ENCODE data around the gene CNPY4. TPM values are rescaled to one million over a fixed set of nuclear protein-coding genes. Genes with fewer than 3 reads are reported as not detected.

Gene CNPY4
- polyA plus RNA-seq (ENCODE audit: insufficient read length in 4 of 4), result 10 to 100 TPM; 33.9 to 51.6 (median 46.0) TPM

- DNase-seq (ENCODE audit: low read depth in 4 of 4, low spot score in 2 of 4), result peak; percentile 91 to 96 (median 93)
Measured at GRCh38 chr7:100119072-100119969, at the start of gene CNPY4, which contains the start of gene TAF6. Gene CNPY4, plus strand, starts transcription at chr7:100119634. Its CDS starts 111 bp downstream, at chr7:100119745. Gene TAF6, minus strand, starts transcription at chr7:100119358. Its CDS starts 5,149 bp downstream, at chr7:100114209.

DNA sequence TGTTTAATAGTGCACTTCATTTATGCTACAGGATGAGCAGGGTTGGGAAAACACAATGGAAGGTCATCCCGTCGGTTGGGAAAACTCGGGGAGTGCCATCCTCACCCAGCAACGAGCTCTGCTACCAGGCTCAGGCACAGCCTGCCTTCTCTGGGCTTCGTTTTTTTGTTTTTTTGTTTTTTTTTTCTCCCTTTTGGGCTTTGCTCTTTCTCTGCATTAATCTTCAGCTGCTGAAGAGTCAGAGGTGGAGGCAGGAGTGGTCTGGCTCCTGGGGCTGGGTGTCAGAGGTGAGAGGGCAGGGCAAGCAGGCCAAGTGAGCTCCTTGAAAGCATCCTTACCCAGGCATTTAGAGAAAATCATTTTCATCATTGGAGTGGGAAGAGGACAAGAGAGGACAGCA is 49.4 kb upstream of the CNPY4 start:
- no peak for DNase-seq (ENCODE audit: low read depth in 4 of 4, low spot score in 2 of 4)

GRCh38 chr7:100071018-100071723 is 48.3 kb upstream of the CNPY4 start:
- DNase-seq (ENCODE audit: low read depth in 4 of 4, low spot score in 2 of 4), result no peak

DNA sequence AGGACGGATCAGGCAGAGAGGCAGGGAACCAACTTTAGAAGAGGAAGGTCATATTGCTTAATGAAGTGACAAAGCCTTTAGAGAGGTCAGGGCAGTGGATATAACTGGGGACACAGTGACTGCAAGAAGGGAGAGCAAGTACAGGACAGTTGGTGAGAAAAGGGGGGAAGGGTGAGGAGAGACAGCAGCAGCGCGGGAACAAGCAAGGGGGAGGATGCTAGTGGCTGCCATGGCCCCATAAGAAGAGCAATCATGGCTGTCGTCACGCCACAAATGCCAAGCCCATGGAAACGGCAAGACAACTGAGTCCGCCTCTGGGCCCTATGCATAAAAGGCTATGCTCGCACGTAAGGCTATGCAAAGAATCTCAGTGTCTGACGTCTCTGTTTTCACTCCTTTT is 47.0 kb upstream of the CNPY4 start:
- no peak for DNase-seq (ENCODE audit: low read depth in 4 of 4, low spot score in 2 of 4)

DNA sequence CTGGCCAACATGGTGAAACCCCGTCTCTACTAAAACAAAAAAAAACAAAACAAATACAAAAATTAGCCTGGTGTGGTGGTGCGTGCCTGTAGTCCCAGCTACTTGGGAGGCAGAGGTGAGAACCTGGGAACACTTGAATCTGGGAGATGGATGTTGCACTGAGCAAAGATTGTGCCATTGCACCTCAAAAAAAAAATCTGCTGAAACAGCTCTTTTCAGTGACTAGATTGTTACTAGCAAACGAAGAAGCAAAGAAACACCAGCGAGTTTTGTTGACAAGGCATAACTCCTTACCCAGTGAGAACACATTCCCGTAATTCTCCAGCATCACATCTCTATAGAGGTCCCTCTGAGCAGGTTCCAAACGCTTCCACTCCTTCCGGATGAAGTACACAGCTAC is 44.6 kb upstream of the CNPY4 start:
- no peak for DNase-seq (ENCODE audit: low read depth in 4 of 4, low spot score in 2 of 4)

DNA sequence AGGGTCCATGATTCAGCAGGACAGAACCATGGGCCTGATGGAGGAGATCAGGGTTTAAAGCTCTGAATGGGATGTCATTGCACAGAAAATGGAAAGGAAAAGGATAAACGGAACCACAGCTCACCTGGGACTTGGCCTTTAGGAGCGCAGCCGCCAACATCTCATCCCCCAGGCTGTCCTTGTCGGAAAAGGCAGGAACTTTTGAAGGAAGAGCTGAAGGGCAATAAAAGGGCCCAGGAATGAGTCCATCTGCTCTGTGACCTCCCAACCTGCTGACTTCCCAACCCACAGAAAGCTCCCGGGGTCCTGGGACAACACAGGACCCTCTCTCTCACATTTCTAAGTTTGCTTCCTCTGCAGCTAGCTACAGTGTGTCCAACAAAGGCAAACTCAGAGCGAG is 44.0 kb upstream of the CNPY4 start:
- DNase-seq (ENCODE audit: low read depth in 4 of 4, low spot score in 2 of 4), result no peak

DNA sequence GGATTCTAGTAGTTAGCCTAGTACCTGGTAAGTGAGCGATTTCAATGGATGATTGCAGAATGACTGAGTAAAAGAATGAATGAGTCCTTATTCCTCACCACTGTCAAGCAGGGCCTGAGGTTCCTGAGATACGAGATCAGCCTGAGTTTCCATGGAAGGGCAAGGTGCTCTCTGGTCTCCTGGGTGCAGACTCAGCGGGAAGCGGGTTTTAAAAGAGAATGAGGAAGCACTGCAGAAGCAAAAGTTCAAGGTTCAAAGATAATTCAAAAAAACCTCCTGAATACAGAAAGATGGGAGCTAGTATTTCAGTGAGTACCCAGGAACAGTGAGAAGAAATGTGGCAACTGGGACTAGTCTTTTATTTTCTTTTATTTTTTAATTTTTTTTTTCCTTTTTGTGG is 42.2 kb upstream of the CNPY4 start:
- no peak for DNase-seq (ENCODE audit: low read depth in 4 of 4, low spot score in 2 of 4)

DNA sequence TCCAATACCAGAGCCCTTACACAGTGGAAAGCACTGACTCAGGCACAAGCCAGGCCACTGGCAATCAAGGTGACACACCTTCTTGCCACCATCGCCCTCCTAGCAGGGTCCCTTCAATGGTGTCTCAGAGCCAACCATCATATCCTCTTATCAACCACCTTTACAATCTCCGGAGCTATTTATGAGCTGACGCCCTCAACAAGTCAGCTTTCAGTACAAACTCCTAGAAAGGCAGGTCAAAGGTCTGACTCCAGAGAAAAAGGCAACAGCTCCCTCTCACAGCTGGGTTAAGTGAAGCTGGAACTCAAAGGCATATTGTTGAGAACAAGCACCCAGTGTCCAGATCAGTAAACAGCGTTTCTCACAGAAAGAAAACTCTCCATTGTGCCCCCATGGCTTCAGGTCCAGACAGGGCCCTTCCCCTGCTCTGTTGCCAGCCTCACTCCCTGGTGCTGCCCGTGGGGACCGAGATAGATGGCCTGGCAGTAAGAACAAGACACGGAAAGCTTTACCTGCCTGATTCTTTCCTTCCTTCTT is 40.3 kb upstream of the CNPY4 start:
- no peak for DNase-seq (ENCODE audit: low read depth in 4 of 4, low spot score in 2 of 4)

DNA sequence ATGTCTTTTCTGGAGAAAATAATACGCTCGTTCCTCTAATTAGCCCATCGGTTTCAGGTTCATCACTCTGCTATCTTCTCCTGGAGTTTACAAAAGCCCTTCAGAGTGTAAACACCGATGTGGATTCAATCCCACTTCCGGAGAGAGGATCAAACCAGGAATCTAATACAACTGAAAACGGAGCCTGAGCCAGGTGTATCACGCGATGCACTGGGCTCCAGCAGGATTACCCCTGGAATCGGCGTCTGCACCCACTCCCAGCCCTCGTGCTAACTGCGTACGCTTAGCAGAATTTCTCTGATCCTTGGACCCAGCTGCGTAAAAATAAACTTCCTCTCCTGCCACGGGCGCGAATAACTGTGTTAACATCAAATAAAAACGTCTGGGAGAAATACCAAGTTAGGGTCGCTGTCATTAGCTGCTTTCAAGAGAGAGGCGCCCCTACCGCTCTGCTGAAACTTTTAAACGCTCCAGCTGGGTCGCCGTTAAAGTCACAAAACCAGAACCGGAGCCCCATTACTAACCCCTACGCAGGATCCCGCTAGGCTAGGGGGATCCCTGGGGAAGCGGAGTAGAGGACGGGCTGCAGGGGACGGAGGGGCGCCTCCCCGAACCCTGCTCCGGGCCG is 38.4 kb upstream of the CNPY4 start:
- DNase-seq (ENCODE audit: low read depth in 4 of 4, low spot score in 2 of 4), result no peak

DNA sequence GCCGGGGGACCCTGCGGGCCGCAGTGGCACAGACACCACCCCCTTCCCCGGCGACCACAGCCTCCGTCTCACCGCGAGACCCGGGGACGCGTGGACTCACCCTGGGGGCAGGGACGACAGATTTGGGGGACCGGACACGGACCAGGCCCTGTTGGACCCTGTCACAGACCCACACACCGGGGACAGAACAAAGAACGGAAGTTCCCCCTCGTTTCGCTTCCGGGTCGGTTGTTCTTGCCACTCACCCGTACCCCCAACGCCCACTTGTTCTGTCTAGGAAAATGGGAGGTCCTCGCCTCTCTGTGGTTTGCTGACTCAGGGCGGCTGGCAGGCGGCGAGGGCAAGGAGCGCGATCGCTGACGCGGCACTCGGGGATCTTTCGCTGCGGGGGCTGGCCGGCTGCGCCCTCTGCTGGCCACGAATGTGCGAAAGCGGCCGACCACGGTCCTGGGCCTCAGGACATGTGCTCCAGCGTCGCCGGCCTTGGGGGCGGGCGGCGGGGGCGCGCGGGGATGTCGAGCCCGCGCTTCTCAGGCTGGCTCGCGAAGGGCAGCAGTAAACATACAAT is 37.8 kb upstream of the CNPY4 start, which contains the start of gene ZNF3:
ZNF3 (minus strand) TSS at position 189 of the 568 bp plus-strand sequence. CDS start 4,366 bp downstream, outside the sequence.
- peak; percentile 94 to 99 (median 96) for DNase-seq (ENCODE audit: low read depth in 4 of 4, low spot score in 2 of 4)

GRCh38 chr7:100082978-100083377 is 36.5 kb upstream of the CNPY4 start:
- no peak for DNase-seq (ENCODE audit: low read depth in 4 of 4, low spot score in 2 of 4)

- no peak for DNase-seq (ENCODE audit: low read depth in 4 of 4, low spot score in 2 of 4)
Measured at GRCh38 chr7:100085515-100085914, 33.9 kb upstream of the CNPY4 start.

- no peak for DNase-seq (ENCODE audit: low read depth in 4 of 4, low spot score in 2 of 4)
Measured at GRCh38 chr7:100087055-100087750, 32.2 kb upstream of the CNPY4 start.

GRCh38 chr7:100088095-100088620 is 31.3 kb upstream of the CNPY4 start:
- DNase-seq (ENCODE audit: low read depth in 4 of 4, low spot score in 2 of 4), result no peak

DNA sequence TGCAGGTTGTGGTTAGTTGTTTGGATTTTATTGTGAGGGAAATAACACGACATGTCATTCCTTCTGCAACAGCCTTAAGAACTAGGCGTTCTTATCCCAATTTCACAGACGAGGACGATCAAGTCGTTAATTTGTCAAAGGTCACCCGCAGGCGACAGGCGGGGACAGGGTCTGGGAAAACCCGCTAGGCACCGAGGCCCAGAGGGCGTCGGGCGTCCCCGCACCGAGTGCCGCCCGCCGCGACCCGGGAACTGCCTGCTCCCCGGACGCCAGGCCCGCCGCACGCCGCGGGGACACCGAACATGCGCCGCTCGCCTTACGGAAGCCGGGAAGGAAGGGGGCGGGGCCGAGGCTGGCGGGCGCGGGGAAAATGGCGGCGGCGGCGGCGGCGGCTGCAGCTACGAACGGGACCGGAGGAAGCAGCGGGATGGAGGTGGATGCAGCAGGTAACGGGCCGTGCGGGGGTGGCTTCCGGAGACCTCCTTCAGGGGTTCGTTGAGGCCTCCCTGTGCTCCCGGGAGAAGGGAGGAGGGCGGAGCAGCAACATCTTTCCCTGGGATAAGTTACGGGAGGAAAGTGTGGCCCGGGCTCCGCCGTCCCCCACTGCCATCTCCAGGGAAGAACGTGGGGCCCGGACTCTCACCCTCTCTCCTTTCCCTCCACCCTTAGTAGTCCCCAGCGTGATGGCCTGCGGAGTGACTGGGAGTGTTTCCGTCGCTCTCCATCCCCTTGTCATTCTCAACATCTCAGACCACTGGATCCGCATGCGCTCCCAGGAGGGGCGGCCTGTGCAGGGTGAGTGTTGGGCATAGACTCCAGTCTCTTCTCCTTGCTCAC is 30.6 kb upstream of the CNPY4 start, which contains the start of gene COPS6:
COPS6 (plus strand) TSS at position 349 of the 837 bp plus-strand sequence; CDS start at position 371, 22 bp downstream.
- peak in 2 of 4 donors; percentile 54 to 76 for DNase-seq (ENCODE audit: low read depth in 4 of 4, low spot score in 2 of 4)

DNA sequence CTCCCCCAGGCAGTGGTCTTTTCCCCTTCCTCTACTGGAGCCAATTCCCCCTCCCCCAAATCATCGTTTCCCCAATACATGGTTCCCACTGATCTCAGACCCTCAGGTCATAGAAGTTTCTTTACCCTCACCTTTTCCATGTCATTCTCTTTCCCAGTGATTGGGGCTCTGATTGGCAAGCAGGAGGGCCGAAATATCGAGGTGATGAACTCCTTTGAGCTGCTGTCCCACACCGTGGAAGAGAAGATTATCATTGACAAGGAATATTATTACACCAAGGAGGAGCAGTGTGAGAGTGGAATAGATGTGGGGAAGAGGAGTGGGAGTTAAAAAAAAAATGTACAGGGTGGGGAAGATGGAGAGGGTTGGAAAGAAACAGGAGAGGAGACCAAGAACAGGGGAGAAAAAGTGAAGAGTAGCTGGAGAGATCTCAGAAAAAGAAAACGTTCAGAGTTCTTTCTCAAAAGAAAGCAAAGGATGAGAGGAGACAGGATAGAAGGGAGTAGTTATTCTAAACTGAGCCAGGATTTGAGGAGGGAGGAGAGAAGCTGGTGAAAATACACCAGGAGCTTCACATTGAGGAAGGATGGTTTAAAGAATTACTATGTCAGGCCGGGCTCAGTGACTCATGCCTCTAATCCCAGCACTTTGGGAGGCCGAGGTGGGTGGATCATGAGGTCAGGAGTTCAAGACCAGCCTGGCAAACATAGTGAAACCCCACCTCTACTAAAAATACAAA is 29.8 kb upstream of the CNPY4 start:
- DNase-seq (ENCODE audit: low read depth in 4 of 4, low spot score in 2 of 4), result no peak

DNA sequence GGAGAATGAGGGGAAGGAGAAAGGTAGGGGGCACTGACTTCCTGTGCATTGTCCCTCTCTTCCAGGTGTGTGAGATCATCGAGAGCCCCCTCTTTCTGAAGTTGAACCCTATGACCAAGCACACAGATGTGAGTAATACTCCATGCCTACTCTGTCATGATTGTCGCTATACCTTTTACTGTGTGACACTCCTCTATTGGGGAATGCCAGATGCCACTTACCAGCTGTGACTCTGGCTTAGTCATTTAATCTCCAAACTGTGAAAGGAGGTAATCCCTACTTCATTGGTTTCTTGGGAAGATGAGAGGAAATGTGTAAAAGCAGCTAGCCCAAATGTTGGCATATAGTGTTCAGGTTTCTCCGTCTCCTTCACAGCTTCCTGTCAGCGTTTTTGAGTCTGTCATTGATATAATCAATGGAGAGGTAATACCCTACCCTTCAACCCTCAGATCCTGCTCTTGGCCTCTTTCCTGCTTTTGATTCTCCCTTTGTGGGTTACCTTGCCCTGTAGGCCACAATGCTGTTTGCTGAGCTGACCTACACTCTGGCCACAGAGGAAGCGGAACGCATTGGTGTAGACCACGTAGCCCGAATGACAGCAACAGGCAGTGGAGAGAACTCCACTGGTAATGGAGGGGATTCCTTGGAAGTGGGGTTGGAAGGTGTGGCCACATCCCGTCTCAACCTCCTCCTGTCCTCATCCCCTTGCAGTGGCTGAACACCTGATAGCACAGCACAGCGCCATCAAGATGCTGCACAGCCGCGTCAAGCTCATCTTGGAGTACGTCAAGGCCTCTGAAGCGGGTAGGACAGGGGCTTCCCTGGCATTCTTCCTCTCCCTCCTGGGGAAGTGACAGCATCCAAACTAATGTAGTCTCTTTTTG is 28.7 kb upstream of the CNPY4 start:
- no peak for DNase-seq (ENCODE audit: low read depth in 4 of 4, low spot score in 2 of 4)

Measured in left renal cortex interstitium (tissue), 4 donors.